SK-N-SH treated with all-trans-retinoic acid at 6 μM for 48 hours (cell line): ENCODE results near the gene RHBDF2.

ENCODE experiments used
- ARNTL ChIP-seq: fragments of 450-650 bp; formaldehyde crosslinking; IDR thresholded peaks from 2 replicates; pipeline ENCODE4 v1.5.0; 2020; ENCODE audit warnings: low read depth, mild to moderate bottlenecking, moderate library complexity, borderline replicate concordance
- CREB5 ChIP-seq: fragments of 250-450 bp; sonication (Bioruptor Pico); IDR thresholded peaks from 2 replicates; pipeline ENCODE4 v1.5.1; 2020; ENCODE audit warnings: low read depth, mild to moderate bottlenecking, moderate library complexity
- ESRRG ChIP-seq: fragments of 250-450 bp; sonication (Bioruptor Pico); IDR thresholded peaks from 2 replicates; pipeline ENCODE4 v1.6.1; 2021; ENCODE audit warnings: mild to moderate bottlenecking
- ISL1 ChIP-seq: fragments of 250-450 bp; sonication (Bioruptor Pico); IDR thresholded peaks from 2 replicates; pipeline ENCODE4 v2.1.2; 2022; ENCODE audit warnings: mild to moderate bottlenecking, moderate library complexity
- PATZ1 ChIP-seq: fragments of 250-450 bp; sonication (Bioruptor Pico); IDR thresholded peaks from 2 replicates; pipeline ENCODE4 v1.8.0; 2020; ENCODE audit warnings: mild to moderate bottlenecking, moderate library complexity, borderline replicate concordance
- POU6F1 ChIP-seq: fragments of 250-450 bp; sonication (Bioruptor Pico); IDR thresholded peaks from 2 replicates; pipeline ENCODE4 v1.8.0; 2021; ENCODE audit warnings: low read depth, mild to moderate bottlenecking, moderate library complexity, borderline replicate concordance
- RARB ChIP-seq: fragments of 250-450 bp; sonication (Bioruptor Pico); IDR thresholded peaks from 2 replicates; pipeline ENCODE4 v1.8.0; 2021; ENCODE audit warnings: mild to moderate bottlenecking, moderate library complexity
- SNAI2 ChIP-seq: fragments of 250-450 bp; sonication (Bioruptor Pico); IDR thresholded peaks from 2 replicates; pipeline ENCODE4 v1.5.0; 2020; ENCODE audit warnings: mild to moderate bottlenecking, moderate library complexity
- TCF4 ChIP-seq: fragments of 250-450 bp; sonication (Bioruptor Pico); IDR thresholded peaks from 2 replicates; pipeline ENCODE4 v1.8.0; 2021; ENCODE audit warnings: mild to moderate bottlenecking, moderate library complexity, borderline replicate concordance
- ZC3H10 ChIP-seq: fragments of 250-450 bp; sonication (Bioruptor Pico); IDR thresholded peaks from 2 replicates; pipeline ENCODE4 v1.5.1; 2021; ENCODE audit warnings: mild to moderate bottlenecking, moderate library complexity
- ZFP3 ChIP-seq: fragments of 250-450 bp; sonication (Bioruptor Pico); IDR thresholded peaks from 2 replicates; pipeline ENCODE4 v1.5.0; 2020; ENCODE audit warnings: mild to moderate bottlenecking, moderate library complexity
- ZFP30 ChIP-seq: fragments of 450-650 bp; formaldehyde crosslinking; IDR thresholded peaks from 2 replicates; pipeline ENCODE4 v1.5.0; 2022; ENCODE audit warnings: mild to moderate bottlenecking, moderate library complexity

- no peak for TF ChIP-seq SNAI2
- no peak for TF ChIP-seq ARNTL
- TF ChIP-seq ZFP3 (CRISPR knock-in tag) = no peak
- no peak for TF ChIP-seq CREB5
- TF ChIP-seq POU6F1 (CRISPR knock-in tag) = no peak
- no peak for TF ChIP-seq PATZ1 (CRISPR knock-in tag)
- TF ChIP-seq ZC3H10 (CRISPR knock-in tag) = no peak
- no peak for TF ChIP-seq ZFP30 (CRISPR knock-in tag)
- TF ChIP-seq ISL1 (CRISPR knock-in tag) = no peak
- no peak for TF ChIP-seq RARB
- no peak for TF ChIP-seq ESRRG (CRISPR knock-in tag)
- TF ChIP-seq TCF4 = no peak
These were observed 20.6 kb downstream of the RHBDF2 start for GRCh38 chr17:76480632-76481031.
